Measurements from ENCODE around the gene CDH13.

Gene CDH13

GRCh38 chr16:82699711-82700495, 73.1 kb downstream of the CDH13 start:
- peak; percentile 48 for DNase-seq (ENCODE audit: low spot score)

GRCh38 chr16:82700541-82701235, 73.9 kb downstream of the CDH13 start:
- peak; percentile 61 for DNase-seq (ENCODE audit: low spot score)

GRCh38 chr16:82701442-82701955, 74.7 kb downstream of the CDH13 start:
- no peak for DNase-seq (ENCODE audit: low spot score)

- no peak for DNase-seq (ENCODE audit: low spot score)
Observed at GRCh38 chr16:82703161-82703560, 76.4 kb downstream of the CDH13 start.

GRCh38 chr16:82703871-82704768, 77.4 kb downstream of the CDH13 start:
- DNase-seq (ENCODE audit: low spot score), result no peak

- no peak for DNase-seq (ENCODE audit: low spot score)
Observed at GRCh38 chr16:82709987-82710386, 83.2 kb downstream of the CDH13 start.

- DNase-seq (ENCODE audit: low spot score), result no peak
Observed at GRCh38 chr16:82713778-82714177, 87.0 kb downstream of the CDH13 start.

GRCh38 chr16:82715160-82715559, 88.4 kb downstream of the CDH13 start:
- no peak for DNase-seq (ENCODE audit: low spot score)

- DNase-seq (ENCODE audit: low spot score), result no peak
Observed at GRCh38 chr16:82715833-82716232, 89.1 kb downstream of the CDH13 start.

- DNase-seq (ENCODE audit: low spot score), result no peak
Observed at GRCh38 chr16:82716361-82716855, 89.6 kb downstream of the CDH13 start.

GRCh38 chr16:82720414-82720813, 93.6 kb downstream of the CDH13 start:
- no peak for DNase-seq (ENCODE audit: low spot score)

- no peak for DNase-seq (ENCODE audit: low spot score)
Observed at GRCh38 chr16:82726306-82726705, 99.5 kb downstream of the CDH13 start.

- no peak for DNase-seq (ENCODE audit: low spot score)
Observed at GRCh38 chr16:82728901-82729300, 102.1 kb downstream of the CDH13 start.

GRCh38 chr16:82730901-82731300, 104.1 kb downstream of the CDH13 start:
- no peak for DNase-seq (ENCODE audit: low spot score)

- DNase-seq (ENCODE audit: low spot score), result no peak
Observed at GRCh38 chr16:82732461-82732860, 105.7 kb downstream of the CDH13 start.

GRCh38 chr16:82735186-82735585, 108.4 kb downstream of the CDH13 start:
- DNase-seq (ENCODE audit: low spot score), result no peak

GRCh38 chr16:82735673-82736091, 108.9 kb downstream of the CDH13 start:
- DNase-seq (ENCODE audit: low spot score), result no peak

GRCh38 chr16:82736224-82736623, 109.5 kb downstream of the CDH13 start:
- no peak for DNase-seq (ENCODE audit: low spot score)

GRCh38 chr16:82738699-82739098, 111.9 kb downstream of the CDH13 start:
- no peak for DNase-seq (ENCODE audit: low spot score)

GRCh38 chr16:82741073-82741615, 114.4 kb downstream of the CDH13 start:
- no peak for DNase-seq (ENCODE audit: low spot score)

GRCh38 chr16:82744958-82745357, 118.2 kb downstream of the CDH13 start:
- no peak for DNase-seq (ENCODE audit: low spot score)

GRCh38 chr16:82748026-82748425, 121.3 kb downstream of the CDH13 start:
- DNase-seq (ENCODE audit: low spot score), result peak; percentile 6

Measured in COLO829 (cell line).